ENCODE measurements around the gene CCT3.

DNA sequence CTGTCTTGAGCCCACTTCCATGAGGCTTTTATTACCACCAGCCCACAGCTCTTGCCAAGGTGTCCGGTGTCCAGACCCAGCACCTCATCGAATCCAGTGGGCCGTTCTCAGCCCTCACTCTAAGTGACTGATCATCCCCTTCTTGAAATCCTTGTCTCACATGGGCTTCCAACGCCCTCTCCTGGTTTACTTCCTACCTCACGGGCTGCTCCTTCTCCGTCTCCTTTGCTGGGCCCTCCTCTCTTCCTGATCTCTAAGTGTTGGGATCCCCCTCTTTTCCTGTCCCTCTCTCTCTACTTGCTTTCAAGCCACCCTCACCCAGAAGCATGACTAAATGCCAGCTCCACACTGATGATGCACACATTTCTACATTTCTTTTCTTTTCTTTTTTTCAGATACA, 21.9 kb upstream of the CCT3 start:
- TF ChIP-seq POLR2A (IDR thresholded peaks at IDR 0.05) = no peak
- TF ChIP-seq, protein P1, sequence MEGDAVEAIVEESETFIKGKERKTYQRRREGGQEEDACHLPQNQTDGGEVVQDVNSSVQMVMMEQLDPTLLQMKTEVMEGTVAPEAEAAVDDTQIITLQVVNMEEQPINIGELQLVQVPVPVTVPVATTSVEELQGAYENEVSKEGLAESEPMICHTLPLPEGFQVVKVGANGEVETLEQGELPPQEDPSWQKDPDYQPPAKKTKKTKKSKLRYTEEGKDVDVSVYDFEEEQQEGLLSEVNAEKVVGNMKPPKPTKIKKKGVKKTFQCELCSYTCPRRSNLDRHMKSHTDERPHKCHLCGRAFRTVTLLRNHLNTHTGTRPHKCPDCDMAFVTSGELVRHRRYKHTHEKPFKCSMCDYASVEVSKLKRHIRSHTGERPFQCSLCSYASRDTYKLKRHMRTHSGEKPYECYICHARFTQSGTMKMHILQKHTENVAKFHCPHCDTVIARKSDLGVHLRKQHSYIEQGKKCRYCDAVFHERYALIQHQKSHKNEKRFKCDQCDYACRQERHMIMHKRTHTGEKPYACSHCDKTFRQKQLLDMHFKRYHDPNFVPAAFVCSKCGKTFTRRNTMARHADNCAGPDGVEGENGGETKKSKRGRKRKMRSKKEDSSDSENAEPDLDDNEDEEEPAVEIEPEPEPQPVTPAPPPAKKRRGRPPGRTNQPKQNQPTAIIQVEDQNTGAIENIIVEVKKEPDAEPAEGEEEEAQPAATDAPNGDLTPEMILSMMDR (IDR thresholded peaks at IDR 0.05 in 8 of 11, conservative IDR thresholded peaks at IDR 0.05 in 3 of 11) = no peak
